Measurements from ENCODE around the gene UBR4. TPM values are rescaled to one million over a fixed set of nuclear protein-coding genes. Genes with fewer than 3 reads are reported as not detected.

UBR4 gene
- total and polyA plus RNA-seq, 2 of the 8 experiments (the other 6 are each of a cell fraction or from before 2014, with no cell fraction given), result 139 to 152 TPM

DNA sequence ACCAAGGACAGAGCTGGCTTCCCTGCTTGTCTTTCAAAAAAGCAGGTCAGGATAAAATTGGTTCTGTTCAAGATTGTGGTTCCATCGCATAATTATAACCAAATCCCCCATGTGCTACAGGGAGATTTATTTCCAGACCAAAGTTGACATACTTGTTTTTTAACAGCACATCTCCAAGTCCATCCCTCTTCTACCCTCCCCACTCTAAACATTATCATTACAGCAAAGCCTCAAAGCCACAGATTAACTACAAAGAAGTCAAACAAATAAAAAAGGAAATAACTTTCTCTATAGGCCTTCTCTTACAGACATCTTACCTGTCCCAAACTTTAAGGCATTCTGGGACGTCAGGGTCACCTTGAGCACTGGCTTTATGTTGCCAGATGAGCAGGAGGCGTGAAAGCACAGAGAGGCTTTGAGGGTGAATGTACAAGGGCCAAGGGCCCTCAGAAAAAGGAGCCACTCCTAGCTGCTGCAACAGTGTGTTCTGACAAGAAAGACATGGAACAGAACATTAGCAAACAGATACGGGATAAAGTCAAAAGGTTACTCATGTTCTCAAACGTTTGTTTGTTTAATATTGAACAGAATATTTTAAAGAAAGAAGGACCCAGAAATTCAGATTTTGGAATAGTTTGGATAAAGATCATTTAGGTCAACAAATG is 31.2 kb downstream of the UBR4 start:
- Histone ChIP-seq H4K20me1 (replicated peaks in 1 of 2; ENCODE audit: control insufficient read depth in 1 of 2, insufficient read depth in 2 of 2, low read length in 2 of 2) (peaks cover 0 to 8% of the 10 kb centered on the region in 2 experiments), H3K18ac (ENCODE audit: extremely low read depth, low read length) (no peak overlapping the region), H3K56ac (replicated peaks; ENCODE audit: insufficient read length, low read depth, low read length) (no peak overlapping the region), H3K9ac (replicated peaks in 1 of 4; ENCODE audit: extremely low read depth in 1 of 4, low read depth in 3 of 4, low read length in 3 of 4) (no peak overlapping the region), H2AK5ac (ENCODE audit: low read depth, low read length) (no peak overlapping the region), H3K27me3 (replicated peaks in 1 of 4; ENCODE audit: control insufficient read depth in 3 of 4, extremely low read depth in 1 of 4, insufficient read depth in 3 of 4, low read length in 3 of 4) (no peaks in the 10 kb centered on the region), H2BK20ac (ENCODE audit: low read length) (no peak overlapping the region), H3K14ac (ENCODE audit: insufficient read length) (no peak overlapping the region), H2BK12ac (ENCODE audit: low read depth, low read length) (no peak overlapping the region), H3K4ac (replicated peaks; ENCODE audit: insufficient read length, low read depth, low read length) (no peak overlapping the region), H3K36me3 (ENCODE audit: control insufficient read depth in 2 of 4, insufficient read depth in 4 of 4, low read length in 3 of 4) (peaks cover 49 to 88% (median 70%) of the 10 kb centered on the region in 4 experiments), H2BK5ac (ENCODE audit: low read depth, low read length) (no peak overlapping the region), H3K79me2 (ENCODE audit: control insufficient read depth in 1 of 2, insufficient read depth in 2 of 2, low read length in 2 of 2) (no peaks in the 10 kb centered on the region), H4K5ac (ENCODE audit: insufficient read length, low read depth, low read length) (no peak overlapping the region), H3K23ac (ENCODE audit: insufficient read length) (no peak overlapping the region), H3K27ac (ENCODE audit: low read depth, low read length) (no peak overlapping the region), H3K79me1 (ENCODE audit: low read depth, low read length) (no peaks in the 10 kb centered on the region), H2BK120ac (replicated peaks; ENCODE audit: low read depth, low read length) (no peak overlapping the region), H3K23me2 (ENCODE audit: low read depth, low read length) (peaks cover 2% of the 10 kb centered on the region; the same call in 1 of the 2 replicates), H3K4me2 (ENCODE audit: insufficient read depth in 1 of 2, low read depth in 2 of 2, low read length in 2 of 2) (no peak overlapping the region), H3K4me3 (ENCODE audit: extremely low read depth in 1 of 4, insufficient read depth in 2 of 4, low read depth in 3 of 4, low read length in 4 of 4) (no peak overlapping the region), H4K8ac (ENCODE audit: extremely low read depth, insufficient read depth, low read length) (no peak overlapping the region), H2BK15ac (ENCODE audit: low read length) (no peak overlapping the region), H3K4me1 (replicated peaks in 1 of 4; ENCODE audit: control insufficient read depth in 3 of 4, insufficient read depth in 4 of 4, low read length in 3 of 4) (no peaks in the 10 kb centered on the region), H4K91ac (replicated peaks; ENCODE audit: insufficient read length, low read length) (no peak overlapping the region), H3K9me3 (ENCODE audit: insufficient read depth in 2 of 2, low read depth in 1 of 2, low read length in 1 of 2) (no peaks in the 10 kb centered on the region; a peak in 1 of 4 replicates), H2AFZ (ENCODE audit: low read length) (no peak overlapping the region)
- no peak for FAIRE-seq
- POLR2A ChIA-PET (ENCODE audit: partially characterized antibody), result interaction anchor here (0.6 to 1.3 kb wide), 3 partner anchors 9 to 159 kb away, joined by 3 to 4 read pairs (median 4); no protein-coding TSS in a partner anchor
- WGBS, 2 experiments (ENCODE audit: extremely low coverage in 1 of 2, insufficient coverage in 1 of 2, insufficient read length in 1 of 2, insufficient replicate concordance in 2 of 2, low coverage in 1 of 2, low lambda C conversion rate in 2 of 2, missing lambda C conversion rate in 1 of 2), result 89% methylated on average over 5 of the region's 5 CpGs; no CpG with 5 or more reads in 1 of the 2 experiments
- CTCF ChIA-PET (ENCODE audit: partially characterized antibody), result interaction anchor here (0.5 to 2.7 kb wide), 14 partner anchors 7 to 481 kb away, joined by 3 to 12 read pairs (median 3); no protein-coding TSS in a partner anchor
- no peak for DNase-seq (ENCODE audit: low read depth in 1 of 2, low spot score in 2 of 2)
- TF ChIP-seq POLR2AphosphoS5 (IDR thresholded peaks at IDR 0.05; ENCODE audit: low read depth, low read length) (no peak), RNF2 (IDR thresholded peaks at IDR 0.05; ENCODE audit: borderline replicate concordance, low read depth, low read length, missing control alignments, poor library complexity, severe bottlenecking) (no peak), RAD21 (IDR thresholded peaks at IDR 0.05 in 1 of 2, conservative IDR thresholded peaks at IDR 0.05 in 1 of 2; ENCODE audit: low read depth in 2 of 2, low read length in 2 of 2) (no peak), CBX8 (IDR thresholded peaks at IDR 0.05; ENCODE audit: borderline replicate concordance, low read depth, low read length) (no peak), KDM1A (IDR thresholded peaks at IDR 0.05; ENCODE audit: borderline replicate concordance, low read length) (no peak), CEBPB (IDR thresholded peaks at IDR 0.05; ENCODE audit: low read depth, low read length) (no peak), TEAD4 (IDR thresholded peaks at IDR 0.05; ENCODE audit: low read depth, low read length) (no peak), RFX5 (IDR thresholded peaks at IDR 0.05; ENCODE audit: borderline replicate concordance, low read depth, low read length) (no peak), TAF7 (optimal IDR thresholded peaks at IDR 0.05; ENCODE audit: borderline replicate concordance, low read depth, low read length) (no peak), ATF3 (IDR thresholded peaks at IDR 0.05; ENCODE audit: insufficient read depth, low read depth, low read length) (no peak), RBBP5 (IDR thresholded peaks at IDR 0.05; ENCODE audit: borderline replicate concordance, low read depth, low read length) (no peak)
